Measurements from ENCODE around the gene TBC1D32. TPM values are rescaled to one million over a fixed set of nuclear protein-coding genes. Genes with fewer than 3 reads are reported as not detected.
"Not testable (repeated sequence)": the region's sequence is repeated elsewhere in the genome, so short reads cannot be mapped to it uniquely, and the experiment has no call there.

Gene TBC1D32
- total RNA-seq, 1 donor from 2014 or later, result 6.6 TPM

- DNase-seq (ENCODE audit: low spot score), result no peak
- Mint-ChIP-seq H3K4me3 (ENCODE audit: low read depth) (no peak overlapping the region), H3K9me3 (peaks cover 49% of the 10 kb centered on the region), H3K36me3 (ENCODE audit: low read depth) (peaks cover 57% of the 10 kb centered on the region), H3K27ac (no peak overlapping the region), H3K4me1 (ENCODE audit: low read depth) (peaks cover 13% of the 10 kb centered on the region), H3K27me3 (ENCODE audit: low read depth) (no peaks in the 10 kb centered on the region)
- intact Hi-C loops (cut with micrococcal nuclease), result loop anchor here (5.0 kb wide), 2 partner anchors 85 to 190 kb away; partner anchors contain the start of gene TBC1D32
Measured at GRCh38 chr6:121247386-121247785, 86.9 kb downstream of the TBC1D32 start.

GRCh38 chr6:121242386-121242785 is 91.9 kb downstream of the TBC1D32 start:
- Mint-ChIP-seq H3K27ac (no peak overlapping the region), H3K4me1 (ENCODE audit: low read depth) (peaks cover 3% of the 10 kb centered on the region), H3K36me3 (ENCODE audit: low read depth) (peaks cover 30% of the 10 kb centered on the region), H3K9me3 (peaks cover 12% of the 10 kb centered on the region), H3K4me3 (ENCODE audit: low read depth) (no peak overlapping the region), H3K27me3 (ENCODE audit: low read depth) (no peaks in the 10 kb centered on the region)
- no peak for DNase-seq (ENCODE audit: low spot score)
- intact Hi-C loops (cut with micrococcal nuclease), result no loop called here

- DNase-seq (ENCODE audit: low spot score), result no peak
- no peak overlapping the region for H3K4me3 Mint-ChIP-seq (ENCODE audit: low read depth)
- H3K27ac Mint-ChIP-seq, result no peak overlapping the region
- no peaks in the 10 kb centered on the region for H3K27me3 Mint-ChIP-seq (ENCODE audit: low read depth)
- H3K36me3 Mint-ChIP-seq (ENCODE audit: low read depth), result peaks cover 20% of the 10 kb centered on the region
- H3K4me1 Mint-ChIP-seq (ENCODE audit: low read depth), result peaks cover 2% of the 10 kb centered on the region
- no peaks in the 10 kb centered on the region for H3K9me3 Mint-ChIP-seq
- intact Hi-C loops (cut with micrococcal nuclease), result no loop called here
Measured at GRCh38 chr6:121237859-121238258, 96.4 kb downstream of the TBC1D32 start.

- Mint-ChIP-seq H3K36me3 (ENCODE audit: low read depth) (peaks cover 20% of the 10 kb centered on the region), H3K27me3 (ENCODE audit: low read depth) (no peaks in the 10 kb centered on the region), H3K9me3 (no peaks in the 10 kb centered on the region), H3K4me3 (ENCODE audit: low read depth) (no peak overlapping the region), H3K27ac (no peak overlapping the region), H3K4me1 (ENCODE audit: low read depth) (peaks cover 2% of the 10 kb centered on the region)
- DNase-seq (ENCODE audit: low spot score), result no peak
- intact Hi-C loops (cut with micrococcal nuclease), result no loop called here
Measured at GRCh38 chr6:121236984-121237383, 97.3 kb downstream of the TBC1D32 start.

- H3K4me3 Mint-ChIP-seq (ENCODE audit: low read depth), result no peak overlapping the region
- H3K4me1 Mint-ChIP-seq (ENCODE audit: low read depth), result peaks cover 4% of the 10 kb centered on the region
- peaks cover 20% of the 10 kb centered on the region for H3K36me3 Mint-ChIP-seq (ENCODE audit: low read depth)
- no peaks in the 10 kb centered on the region for H3K27me3 Mint-ChIP-seq (ENCODE audit: low read depth)
- no peaks in the 10 kb centered on the region for H3K9me3 Mint-ChIP-seq
- H3K27ac Mint-ChIP-seq, result no peak overlapping the region
- no peak for DNase-seq (ENCODE audit: low spot score)
- intact Hi-C loops (cut with micrococcal nuclease), result no loop called here
Measured at GRCh38 chr6:121235386-121235785, 98.9 kb downstream of the TBC1D32 start.

- intact Hi-C loops (cut with micrococcal nuclease), result loop anchor here (5.0 kb wide), 1 partner anchor 167 kb away; no protein-coding TSS in a partner anchor
- no peak for DNase-seq (ENCODE audit: low spot score)
- Mint-ChIP-seq H3K27me3 (ENCODE audit: low read depth) (no peaks in the 10 kb centered on the region), H3K4me3 (ENCODE audit: low read depth) (no peak overlapping the region), H3K4me1 (ENCODE audit: low read depth) (peaks cover 5% of the 10 kb centered on the region), H3K36me3 (ENCODE audit: low read depth) (peaks cover 11% of the 10 kb centered on the region), H3K9me3 (no peaks in the 10 kb centered on the region), H3K27ac (peak overlapping the region; percentile 38)
Measured at GRCh38 chr6:121223930-121224329, 110.3 kb downstream of the TBC1D32 start.

GRCh38 chr6:121223212-121223611 is 111.1 kb downstream of the TBC1D32 start:
- H3K27me3 Mint-ChIP-seq (ENCODE audit: low read depth), result no peaks in the 10 kb centered on the region
- no peak for DNase-seq (ENCODE audit: low spot score)
- intact Hi-C loops (cut with micrococcal nuclease), result loop anchor here (5.0 kb wide), 1 partner anchor 166 kb away; no protein-coding TSS in a partner anchor

GRCh38 chr6:121222656-121223055 is 111.6 kb downstream of the TBC1D32 start:
- H3K27ac Mint-ChIP-seq, result no peak overlapping the region

More at GRCh38 chr6:121223212-121223611, 111.1 kb downstream of the TBC1D32 start:
- Mint-ChIP-seq H3K9me3 (no peaks in the 10 kb centered on the region), H3K27ac (no peak overlapping the region), H3K4me3 (ENCODE audit: low read depth) (no peak overlapping the region), H3K36me3 (ENCODE audit: low read depth) (peaks cover 15% of the 10 kb centered on the region), H3K4me1 (ENCODE audit: low read depth) (peaks cover 5% of the 10 kb centered on the region)

GRCh38 chr6:121216928-121217327 is 117.4 kb downstream of the TBC1D32 start:
- H3K4me1 Mint-ChIP-seq (ENCODE audit: low read depth), result no peaks in the 10 kb centered on the region
- H3K36me3 Mint-ChIP-seq (ENCODE audit: low read depth), result peaks cover 41% of the 10 kb centered on the region

More at GRCh38 chr6:121222656-121223055, 111.6 kb downstream of the TBC1D32 start:
- DNase-seq (ENCODE audit: low spot score), result no peak
- no peaks in the 10 kb centered on the region for H3K9me3 Mint-ChIP-seq
- no peak overlapping the region for H3K4me3 Mint-ChIP-seq (ENCODE audit: low read depth)
- no peaks in the 10 kb centered on the region for H3K27me3 Mint-ChIP-seq (ENCODE audit: low read depth)
- peaks cover 5% of the 10 kb centered on the region for H3K4me1 Mint-ChIP-seq (ENCODE audit: low read depth)
- H3K36me3 Mint-ChIP-seq (ENCODE audit: low read depth), result peaks cover 18% of the 10 kb centered on the region
- intact Hi-C loops (cut with micrococcal nuclease), result loop anchor here (5.0 kb wide), 1 partner anchor 165 kb away; no protein-coding TSS in a partner anchor

GRCh38 chr6:121213341-121213740 is 120.9 kb downstream of the TBC1D32 start:
- H3K4me3 Mint-ChIP-seq (ENCODE audit: low read depth); H3K4me1 Mint-ChIP-seq (ENCODE audit: low read depth); intact Hi-C loops (cut with micrococcal nuclease); DNase-seq (ENCODE audit: low spot score); H3K27ac Mint-ChIP-seq; H3K27me3 Mint-ChIP-seq (ENCODE audit: low read depth): not testable (repeated sequence)
- Mint-ChIP-seq H3K9me3 (peaks cover 40% of the 10 kb centered on the region), H3K36me3 (ENCODE audit: low read depth) (peaks cover 37% of the 10 kb centered on the region)

More at GRCh38 chr6:121216928-121217327, 117.4 kb downstream of the TBC1D32 start:
- Mint-ChIP-seq H3K9me3 (peaks cover 30% of the 10 kb centered on the region), H3K27me3 (ENCODE audit: low read depth) (no peaks in the 10 kb centered on the region), H3K27ac (no peak overlapping the region), H3K4me3 (ENCODE audit: low read depth) (no peak overlapping the region)
- intact Hi-C loops (cut with micrococcal nuclease), result no loop called here
- no peak for DNase-seq (ENCODE audit: low spot score)

GRCh38 chr6:121210943-121211342 is 123.3 kb downstream of the TBC1D32 start:
- DNase-seq (ENCODE audit: low spot score), result no peak
- H3K9me3 Mint-ChIP-seq, result peaks cover 37% of the 10 kb centered on the region
- intact Hi-C loops (cut with micrococcal nuclease), result no loop called here
- no peaks in the 10 kb centered on the region for H3K27me3 Mint-ChIP-seq (ENCODE audit: low read depth)
- peaks cover 34% of the 10 kb centered on the region for H3K36me3 Mint-ChIP-seq (ENCODE audit: low read depth)
- H3K4me1 Mint-ChIP-seq (ENCODE audit: low read depth), result no peaks in the 10 kb centered on the region
- H3K27ac Mint-ChIP-seq, result no peak overlapping the region
- no peak overlapping the region for H3K4me3 Mint-ChIP-seq (ENCODE audit: low read depth)

- Mint-ChIP-seq H3K4me3 (ENCODE audit: low read depth) (no peak overlapping the region), H3K4me1 (ENCODE audit: low read depth) (peaks cover 2% of the 10 kb centered on the region), H3K27ac (no peak overlapping the region), H3K27me3 (ENCODE audit: low read depth) (no peaks in the 10 kb centered on the region), H3K9me3 (peaks cover 11% of the 10 kb centered on the region), H3K36me3 (ENCODE audit: low read depth) (peaks cover 17% of the 10 kb centered on the region)
- intact Hi-C loops (cut with micrococcal nuclease), result no loop called here
- no peak for DNase-seq (ENCODE audit: low spot score)
Measured at GRCh38 chr6:121205569-121205968, 128.7 kb downstream of the TBC1D32 start.

GRCh38 chr6:121201105-121201504 is 133.2 kb downstream of the TBC1D32 start:
- intact Hi-C loops (cut with micrococcal nuclease), result no loop called here
- Mint-ChIP-seq H3K27ac (no peak overlapping the region), H3K4me1 (ENCODE audit: low read depth) (peaks cover 2% of the 10 kb centered on the region), H3K36me3 (ENCODE audit: low read depth) (no peaks in the 10 kb centered on the region), H3K9me3 (no peaks in the 10 kb centered on the region), H3K27me3 (ENCODE audit: low read depth) (no peaks in the 10 kb centered on the region), H3K4me3 (ENCODE audit: low read depth) (no peak overlapping the region)
- DNase-seq (ENCODE audit: low spot score), result no peak

GRCh38 chr6:121196042-121196441 is 138.2 kb downstream of the TBC1D32 start:
- DNase-seq (ENCODE audit: low spot score); H3K4me3 Mint-ChIP-seq (ENCODE audit: low read depth); H3K27ac Mint-ChIP-seq; H3K9me3 Mint-ChIP-seq; H3K4me1 Mint-ChIP-seq (ENCODE audit: low read depth); H3K36me3 Mint-ChIP-seq (ENCODE audit: low read depth); intact Hi-C loops (cut with micrococcal nuclease); H3K27me3 Mint-ChIP-seq (ENCODE audit: low read depth): not testable (repeated sequence)
